ENCODE data around the gene BMP2K.
"Not testable (repeated sequence)": the region's sequence is repeated elsewhere in the genome, so short reads cannot be mapped to it uniquely, and the experiment has no call there.

Gene BMP2K

GRCh38 chr4:78907638-78908037, 131.5 kb downstream of the BMP2K start:
- H2AFZ ChIP-seq (ENCODE audit: low read depth, low read length) = no peak overlapping the region
- peaks cover 19% of the 10 kb centered on the region for H3K36me3 ChIP-seq (ENCODE audit: insufficient read depth, low read length)
- no peaks in the 10 kb centered on the region for H3K4me1 ChIP-seq (ENCODE audit: insufficient read depth, low read length)
- H3K9me3 ChIP-seq (ENCODE audit: low read length) = no peaks in the 10 kb centered on the region
- no peaks in the 10 kb centered on the region for H3K27me3 ChIP-seq (ENCODE audit: insufficient read depth, low read length)
- H3K4me3 ChIP-seq (ENCODE audit: low read length) = no peak overlapping the region

- H3K27me3 ChIP-seq (ENCODE audit: insufficient read depth, low read length); H2AFZ ChIP-seq (ENCODE audit: low read depth, low read length); H3K4me3 ChIP-seq (ENCODE audit: low read length); H3K9me3 ChIP-seq (ENCODE audit: low read length); H3K4me1 ChIP-seq (ENCODE audit: insufficient read depth, low read length): not testable (repeated sequence)
- peaks cover 19% of the 10 kb centered on the region for H3K36me3 ChIP-seq (ENCODE audit: insufficient read depth, low read length)
Measured at GRCh38 chr4:78908974-78909373, 132.8 kb downstream of the BMP2K start.

GRCh38 chr4:78910612-78911011, 134.5 kb downstream of the BMP2K start:
- Histone ChIP-seq H2AFZ (ENCODE audit: low read depth, low read length) (no peak overlapping the region), H3K4me1 (ENCODE audit: insufficient read depth, low read length) (no peaks in the 10 kb centered on the region), H3K9me3 (ENCODE audit: low read length) (no peaks in the 10 kb centered on the region), H3K4me3 (ENCODE audit: low read length) (no peak overlapping the region), H3K36me3 (ENCODE audit: insufficient read depth, low read length) (peaks cover 31% of the 10 kb centered on the region), H3K27me3 (ENCODE audit: insufficient read depth, low read length) (no peaks in the 10 kb centered on the region)

- peaks cover 67% of the 10 kb centered on the region for H3K36me3 ChIP-seq (ENCODE audit: insufficient read depth, low read length)
- H2AFZ ChIP-seq (ENCODE audit: low read depth, low read length) = no peak overlapping the region
- no peaks in the 10 kb centered on the region for H3K27me3 ChIP-seq (ENCODE audit: insufficient read depth, low read length)
- no peaks in the 10 kb centered on the region for H3K9me3 ChIP-seq (ENCODE audit: low read length)
- H3K4me3 ChIP-seq (ENCODE audit: low read length) = no peak overlapping the region
- no peaks in the 10 kb centered on the region for H3K4me1 ChIP-seq (ENCODE audit: insufficient read depth, low read length)
Measured at GRCh38 chr4:78922207-78922606, 146.1 kb downstream of the BMP2K start.

- Histone ChIP-seq H3K9me3 (ENCODE audit: low read length) (peaks cover under 1% of the 10 kb centered on the region), H3K27me3 (ENCODE audit: insufficient read depth, low read length) (no peaks in the 10 kb centered on the region), H3K4me1 (ENCODE audit: insufficient read depth, low read length) (no peaks in the 10 kb centered on the region), H3K36me3 (ENCODE audit: insufficient read depth, low read length) (peaks cover 68% of the 10 kb centered on the region), H3K4me3 (ENCODE audit: low read length) (no peak overlapping the region), H2AFZ (ENCODE audit: low read depth, low read length) (no peak overlapping the region)
Measured at GRCh38 chr4:78923464-78924312, 147.5 kb downstream of the BMP2K start.

- peaks cover 70% of the 10 kb centered on the region for H3K36me3 ChIP-seq (ENCODE audit: insufficient read depth, low read length)
- no peaks in the 10 kb centered on the region for H3K4me1 ChIP-seq (ENCODE audit: insufficient read depth, low read length)
- no peak overlapping the region for H2AFZ ChIP-seq (ENCODE audit: low read depth, low read length)
- no peak overlapping the region for H3K4me3 ChIP-seq (ENCODE audit: low read length)
- H3K9me3 ChIP-seq (ENCODE audit: low read length) = peaks cover 4% of the 10 kb centered on the region
- no peaks in the 10 kb centered on the region for H3K27me3 ChIP-seq (ENCODE audit: insufficient read depth, low read length)
Measured at GRCh38 chr4:78926826-78927225, 150.7 kb downstream of the BMP2K start.

DNA sequence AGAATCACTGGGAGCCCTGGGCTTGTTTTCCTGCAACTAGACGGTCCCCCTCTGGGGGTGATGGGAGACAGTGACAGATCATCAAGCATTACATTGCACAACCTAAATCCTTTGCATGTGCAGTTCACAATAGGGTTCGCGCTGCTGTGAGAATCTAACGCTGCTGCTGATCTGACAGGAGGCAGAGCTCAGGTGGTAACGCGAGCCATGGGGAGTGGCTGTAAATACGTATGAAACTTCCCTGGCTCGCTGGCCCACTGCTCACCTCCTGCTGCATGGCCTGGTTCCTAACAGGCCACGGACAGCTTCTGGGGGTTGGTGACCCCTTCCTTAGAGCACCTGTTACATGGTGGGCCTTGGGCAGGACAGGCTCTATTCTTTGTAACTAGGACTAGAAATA, 152.7 kb downstream of the BMP2K start:
- H3K4me3 ChIP-seq (ENCODE audit: low read length) = no peak overlapping the region
- no peak overlapping the region for H2AFZ ChIP-seq (ENCODE audit: low read depth, low read length)
- H3K36me3 ChIP-seq (ENCODE audit: insufficient read depth, low read length) = peaks cover 59% of the 10 kb centered on the region
- peaks cover 4% of the 10 kb centered on the region for H3K9me3 ChIP-seq (ENCODE audit: low read length)
- H3K4me1 ChIP-seq (ENCODE audit: insufficient read depth, low read length) = no peaks in the 10 kb centered on the region
- no peaks in the 10 kb centered on the region for H3K27me3 ChIP-seq (ENCODE audit: insufficient read depth, low read length)

GRCh38 chr4:78930016-78930629, 154.0 kb downstream of the BMP2K start:
- H3K36me3 ChIP-seq (ENCODE audit: insufficient read depth, low read length) = peaks cover 51% of the 10 kb centered on the region

DNA sequence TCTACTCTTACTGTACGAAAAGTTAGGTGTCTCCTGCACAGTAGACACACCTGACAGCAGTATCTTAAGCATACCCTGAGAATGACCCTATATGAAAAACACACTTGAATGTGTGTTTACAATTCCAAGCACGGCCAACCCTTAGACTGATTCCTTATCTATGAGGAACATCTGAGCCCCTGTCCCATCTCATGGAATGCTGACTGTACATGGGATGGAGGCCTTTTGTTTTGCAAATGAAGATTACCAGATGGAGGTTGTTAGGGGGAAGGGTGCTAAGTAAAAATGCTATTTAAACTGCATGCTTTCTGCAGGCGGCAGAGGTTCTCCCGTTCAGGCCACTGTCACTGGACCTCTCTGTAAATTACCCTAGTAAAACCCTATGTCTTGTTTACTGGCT, 160.8 kb downstream of the BMP2K start:
- Histone ChIP-seq H2AFZ (ENCODE audit: low read depth, low read length) (no peak overlapping the region), H3K4me1 (ENCODE audit: insufficient read depth, low read length) (peaks cover 18% of the 10 kb centered on the region), H3K36me3 (ENCODE audit: insufficient read depth, low read length) (peaks cover 6% of the 10 kb centered on the region), H3K4me3 (ENCODE audit: low read length) (no peak overlapping the region), H3K27me3 (ENCODE audit: insufficient read depth, low read length) (no peaks in the 10 kb centered on the region), H3K9me3 (ENCODE audit: low read length) (no peaks in the 10 kb centered on the region)

More at GRCh38 chr4:78930016-78930629, 154.0 kb downstream of the BMP2K start:
- Histone ChIP-seq H3K9me3 (ENCODE audit: low read length) (peaks cover 4% of the 10 kb centered on the region), H3K4me1 (ENCODE audit: insufficient read depth, low read length) (no peaks in the 10 kb centered on the region), H3K4me3 (ENCODE audit: low read length) (no peak overlapping the region), H3K27me3 (ENCODE audit: insufficient read depth, low read length) (no peaks in the 10 kb centered on the region), H2AFZ (ENCODE audit: low read depth, low read length) (no peak overlapping the region)

- Histone ChIP-seq H3K9me3 (ENCODE audit: low read length) (no peaks in the 10 kb centered on the region), H3K36me3 (ENCODE audit: insufficient read depth, low read length) (peaks cover 1% of the 10 kb centered on the region), H3K27me3 (ENCODE audit: insufficient read depth, low read length) (no peaks in the 10 kb centered on the region), H3K4me3 (ENCODE audit: low read length) (peak overlapping the region; percentile 77), H3K4me1 (ENCODE audit: insufficient read depth, low read length) (peaks cover 18% of the 10 kb centered on the region), H2AFZ (ENCODE audit: low read depth, low read length) (no peak overlapping the region)
Measured at GRCh38 chr4:78937837-78938236, 161.7 kb downstream of the BMP2K start.

GRCh38 chr4:78938474-78938867, 162.3 kb downstream of the BMP2K start:
- H3K4me3 ChIP-seq (ENCODE audit: low read length) = peak overlapping the region; percentile 77
- H3K36me3 ChIP-seq (ENCODE audit: insufficient read depth, low read length) = no peaks in the 10 kb centered on the region
- H3K9me3 ChIP-seq (ENCODE audit: low read length) = no peaks in the 10 kb centered on the region
- peaks cover 18% of the 10 kb centered on the region for H3K4me1 ChIP-seq (ENCODE audit: insufficient read depth, low read length)
- peak overlapping the region; percentile 64 for H2AFZ ChIP-seq (ENCODE audit: low read depth, low read length)
- H3K27me3 ChIP-seq (ENCODE audit: insufficient read depth, low read length) = no peaks in the 10 kb centered on the region

DNA sequence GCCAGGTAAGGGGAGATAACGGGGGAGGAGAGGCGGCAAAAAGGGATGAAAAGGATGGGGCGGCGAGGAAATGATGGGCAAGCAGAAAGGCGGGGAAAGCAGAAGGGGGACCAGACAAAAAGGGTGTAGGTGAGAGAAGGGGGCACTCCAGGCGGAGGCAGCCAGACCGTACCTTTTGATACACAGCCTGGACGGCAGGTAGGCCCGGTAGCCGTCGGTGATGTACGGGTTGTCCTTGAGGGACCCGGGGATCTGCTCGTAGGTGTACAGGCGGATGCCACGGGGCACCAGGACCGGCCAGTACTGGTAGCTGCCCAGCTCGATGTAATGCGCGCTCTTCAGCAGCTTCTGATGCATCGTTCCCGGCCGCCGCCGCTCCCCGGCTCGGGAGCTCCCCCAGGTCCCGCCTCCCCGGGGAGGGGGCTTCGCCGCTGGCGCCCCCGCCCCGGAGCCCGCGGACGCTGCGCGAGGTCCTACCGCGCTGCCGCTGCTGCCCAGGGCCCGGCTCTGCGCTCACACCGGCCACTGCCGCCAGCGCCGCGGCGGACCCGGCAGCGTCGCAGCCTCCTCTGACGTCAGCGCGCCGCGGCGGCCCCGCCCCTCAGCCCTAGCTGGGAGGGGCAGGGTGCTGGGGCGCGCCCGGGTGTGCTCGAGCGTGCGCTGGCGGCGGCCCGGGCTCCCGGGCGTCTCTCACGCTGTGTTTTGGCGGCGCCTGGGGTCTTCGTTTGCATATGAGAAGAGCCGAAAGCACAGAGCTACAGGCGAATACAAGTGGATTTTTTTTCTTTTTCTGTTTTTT, 162.9 kb downstream of the BMP2K start, which contains the start of gene PAQR3:
Gene PAQR3 (minus strand): TSS at position 571 of the 799 bp plus-strand sequence. CDS start 214 bp downstream, at position 357.
- Histone ChIP-seq H2AFZ (ENCODE audit: low read depth, low read length) (peak within 1 kb of the TSS; percentile 64), H3K9me3 (ENCODE audit: low read length) (no peaks in the 10 kb centered on the region), H3K4me3 (ENCODE audit: low read length) (peak within 1 kb of the TSS; percentile 77), H3K36me3 (ENCODE audit: insufficient read depth, low read length) (no peaks in the 10 kb centered on the region), H3K27me3 (ENCODE audit: insufficient read depth, low read length) (no peaks in the 10 kb centered on the region), H3K4me1 (ENCODE audit: insufficient read depth, low read length) (peaks cover 18% of the 10 kb centered on the region)

DNA sequence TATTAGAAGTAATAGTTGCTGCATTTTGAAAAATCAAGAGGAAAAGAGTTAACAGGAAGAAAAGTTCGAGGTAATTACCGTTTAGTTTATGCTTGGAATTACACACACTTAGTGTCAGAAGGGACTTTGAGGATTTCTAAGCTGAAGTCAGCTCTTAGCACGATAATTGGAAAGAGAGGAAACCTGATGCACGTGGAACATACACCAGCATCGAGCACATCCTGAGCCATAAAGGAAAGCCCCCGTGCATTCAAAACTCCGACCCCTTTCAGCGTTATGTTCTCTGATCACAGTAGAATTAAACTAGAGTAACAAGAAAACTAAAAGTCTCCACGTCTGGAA, 163.5 kb downstream of the BMP2K start:
- Histone ChIP-seq H3K27me3 (ENCODE audit: insufficient read depth, low read length) (no peaks in the 10 kb centered on the region), H2AFZ (ENCODE audit: low read depth, low read length) (peak overlapping the region; percentile 64), H3K36me3 (ENCODE audit: insufficient read depth, low read length) (no peaks in the 10 kb centered on the region), H3K4me1 (ENCODE audit: insufficient read depth, low read length) (peaks cover 18% of the 10 kb centered on the region), H3K4me3 (ENCODE audit: low read length) (peak overlapping the region; percentile 77), H3K9me3 (ENCODE audit: low read length) (no peaks in the 10 kb centered on the region)

Data from neuron (in vitro differentiated cells).